B cell (primary cell): ENCODE measurements around the gene GFAP. TPM values are rescaled to one million over a fixed set of nuclear protein-coding genes. Genes with fewer than 3 reads are reported as not detected.
A peak's percentile ranks its signal among the peaks of the same experiment; 100 is the strongest.

ENCODE experiments used
- ATAC-seq: fragments of 200-7000 bp; cut with Tn5 transposase; one replicate; pipeline ENCODE4 v1.10.0; 2021; ENCODE audit warnings: low read depth, mild to moderate bottlenecking, moderate number of reproducible peaks, moderate library complexity
- CTCF ChIA-PET: fragments of 350-600 bp; sonication (Branson Sonifier 250); formaldehyde crosslinking; loops from one replicate; lab custom pipeline; 2021; ENCODE audit warnings: antibody characterized with exemption, inconsistent platforms; lab: Charles Lee
- POLR2A ChIA-PET: fragments of 350-600 bp; sonication (Branson Sonifier 250); formaldehyde crosslinking; loops from one replicate; lab custom pipeline; 2021; ENCODE audit warnings: antibody characterized with exemption; lab: Charles Lee
- DNase-seq: peaks from one replicate; pipeline ENCODE4 v3.0.0; 2013
- H2AFZ ChIP-seq: 2 replicates; pipeline ENCODE4 v1.6.1; 2012; ENCODE audit warnings: mild to moderate bottlenecking, low read depth, low read length; ENCODE audit not compliant: insufficient read depth, poor library complexity, severe bottlenecking
- H3K27ac ChIP-seq, 2 donors: 1 replicate in 1 of 2; 2 replicates in 1 of 2; pipeline ENCODE4 v1.5.1; 2012 to 2013; ENCODE audit warnings: low read length in 2 of 2, mild to moderate bottlenecking in 2 of 2, moderate library complexity in 1 of 2
- H3K27me3 ChIP-seq, 4 experiments: fragments of 200-600 bp in 1 of 4; sonication (generic) in 1 of 4; replicated peaks in 1 of 4; 1 replicate in 2 of 4; 2 replicates in 2 of 4; pipeline versions ENCODE4 v1.6.1 to v1.7.0; 2013 to 2016; ENCODE audit warnings: low read length in 3 of 4, mild to moderate bottlenecking in 2 of 4, mixed read lengths in 1 of 4, moderate library complexity in 1 of 4; ENCODE audit not compliant: insufficient read depth in 4 of 4, control insufficient read depth in 3 of 4; ENCODE audit errors: control extremely low read depth in 1 of 4
- H3K36me3 ChIP-seq, 2 experiments: replicated peaks in 1 of 2; 1 replicate in 1 of 2; 2 replicates in 1 of 2; pipeline versions ENCODE4 v1.6.1 to v1.7.1; 2013; ENCODE audit warnings: low read length in 1 of 2; ENCODE audit not compliant: insufficient read depth in 2 of 2, control insufficient read depth in 1 of 2; ENCODE audit errors: control extremely low read depth in 1 of 2, extremely low read depth in 1 of 2
- H3K4me1 ChIP-seq, 2 donors: fragments of 200-600 bp in 1 of 2; sonication (generic) in 1 of 2; 1 replicate in 1 of 2; 2 replicates in 1 of 2; pipeline versions ENCODE4 v1.5.1 to v1.6.1; 2013 to 2017; ENCODE audit warnings: low read length in 2 of 2; ENCODE audit not compliant: control insufficient read depth in 2 of 2, insufficient read depth in 2 of 2
- H3K4me2 ChIP-seq: replicated peaks from 2 replicates; pipeline ENCODE3; 2012; ENCODE audit warnings: mild to moderate bottlenecking, low read depth, low read length; ENCODE audit not compliant: poor library complexity, severe bottlenecking
- H3K4me3 ChIP-seq, 5 experiments: fragments of 200-600 bp in 1 of 5; sonication (generic) in 1 of 5; 1 replicate in 3 of 5; 2 replicates in 2 of 5; pipeline versions ENCODE4 v1.5.1 to v1.7.0; 2011 to 2016; ENCODE audit warnings: low read length in 4 of 5, mild to moderate bottlenecking in 4 of 5, low read depth in 2 of 5, control low read depth in 1 of 5, moderate library complexity in 1 of 5; ENCODE audit not compliant: insufficient read depth in 1 of 5; ENCODE audit errors: control extremely low read depth in 1 of 5, extremely low read depth in 1 of 5
- H3K79me2 ChIP-seq: fragments of 200-600 bp; sonication (generic); one replicate; pipeline ENCODE4 v1.6.0; 2016; ENCODE audit warnings: low read length; ENCODE audit not compliant: control insufficient read depth, insufficient read depth
- H3K9ac ChIP-seq: fragments of 200-600 bp; sonication (generic); 2 replicates; pipeline ENCODE4 v1.6.1; 2017; ENCODE audit warnings: mild to moderate bottlenecking, low read length, moderate library complexity
- H3K9me3 ChIP-seq, 3 donors: one replicate each; pipeline versions ENCODE4 v1.6.1 to v1.7.1; 2013; ENCODE audit warnings: low read length in 2 of 3; ENCODE audit not compliant: control insufficient read depth in 2 of 3, insufficient read depth in 1 of 3; ENCODE audit errors: control extremely low read depth in 1 of 3
- H4K20me1 ChIP-seq: 2 replicates; pipeline ENCODE4 v1.6.0; 2012; ENCODE audit warnings: mild to moderate bottlenecking, low read length; ENCODE audit not compliant: insufficient read depth, control insufficient read depth, poor library complexity, severe bottlenecking
- H3K27ac Mint-ChIP-seq: one replicate; pipeline ENCODE4 v1.8.0; 2021; ENCODE audit warnings: mixed read lengths
- H3K27me3 Mint-ChIP-seq: one replicate; pipeline ENCODE4 v1.8.0; 2021; ENCODE audit warnings: mixed read lengths
- H3K4me1 Mint-ChIP-seq: one replicate; pipeline ENCODE4 v1.8.0; 2021; ENCODE audit warnings: mixed read lengths
- H3K4me3 Mint-ChIP-seq: one replicate; pipeline ENCODE4 v1.8.0; 2021; ENCODE audit warnings: mixed read lengths
- H3K9me3 Mint-ChIP-seq: one replicate; pipeline ENCODE4 v1.8.0; 2022; ENCODE audit warnings: mixed read lengths; ENCODE audit not compliant: insufficient read depth
- CTCF ChIP-seq: fragments of 200-600 bp; IDR thresholded peaks from one replicate; pipeline ENCODE4 v1.8.0; 2022; ENCODE audit warnings: antibody characterized with exemption, mild to moderate bottlenecking
- EZH2 ChIP-seq: IDR thresholded peaks from 2 replicates; pipeline ENCODE4 v1.6.1; 2012; ENCODE audit warnings: borderline replicate concordance, low read depth, mild to moderate bottlenecking, moderate library complexity, low read length; ENCODE audit not compliant: insufficient read depth, poor library complexity, severe bottlenecking
- whole genome bisulfite sequencing: methylation state at CpG from one replicate; pipeline ENCODE4 v1.1.5; 2013; ENCODE audit warnings: missing lambda C conversion rate; ENCODE audit not compliant: insufficient coverage; 5-methylcytosine and 5-hydroxymethylcytosine counted together
- intact Hi-C: fragments of 100-400 bp; cut with micrococcal nuclease; formaldehyde crosslinking; loops from one replicate; pipeline ENCODE4 v1.10.0; 2022
- polyA plus RNA-seq: library from polyadenylated mRNA; depleted of rRNA; stranded (reverse); fragments of >200 nt; gene quantifications from 2 replicates; pipeline ENCODE4 v1.2.3, GENCODE V29; 2012
- total RNA-seq, 2 donors: library from RNA; stranded (reverse); fragments of 120-200 nt in 1 of 2; gene quantifications; 1 replicate in 1 of 2; 2 replicates in 1 of 2; pipeline versions ENCODE4 v1.2.3 to v1.2.4, GENCODE V29; 2013 to 2022

The GFAP gene
- total and polyA plus RNA-seq, 2 donors (not counting 1 experiment from before 2014, with no cell fraction given), result not detected

GRCh38 chr17:44910231-44911106 lies 4.8 kb downstream of the GFAP start:
- Mint-ChIP-seq H3K27ac (no peak overlapping the region), H3K9me3 (no peaks in the 10 kb centered on the region), H3K27me3 (peaks cover 45% of the 10 kb centered on the region), H3K4me3 (peak overlapping the region; percentile 76), H3K4me1 (peaks cover 16% of the 10 kb centered on the region)
- CTCF ChIA-PET, result interaction anchor here (0.6 to 1.5 kb wide), 6 partner anchors 9 to 253 kb away, joined by 3 to 6 read pairs (median 4); no protein-coding TSS in a partner anchor
- H3K27ac ChIP-seq, result no peak overlapping the region
- H3K9ac ChIP-seq, result no peak overlapping the region
- no peaks in the 10 kb centered on the region for H4K20me1 ChIP-seq
- no peaks in the 10 kb centered on the region for H3K36me3 ChIP-seq
- ATAC-seq, result no peak
- peak overlapping the region; percentile 79 for H2AFZ ChIP-seq
- peak overlapping the region; percentile 81 for H3K4me2 ChIP-seq
- intact Hi-C loops, result no loop called here
- POLR2A ChIA-PET, result interaction anchor here (0.6 kb wide), 1 partner anchor 117 kb away, joined by 4 read pairs; no protein-coding TSS in a partner anchor
- peaks cover 0 to 29% (median 8%) of the 10 kb centered on the region in 4 experiments for H3K27me3 ChIP-seq
- H3K4me1 ChIP-seq, result peaks cover 9 to 13% of the 10 kb centered on the region in 2 donors
- 93% methylated on average over 11 of the region's 13 CpGs for WGBS
- H3K4me3 ChIP-seq, result peak overlapping the region in 1 of 5 experiments; percentile 27
- DNase-seq, result no peak
- no peaks in the 10 kb centered on the region for H3K79me2 ChIP-seq
- TF ChIP-seq CTCF (no peak), EZH2 (no peak)
- H3K9me3 ChIP-seq, result peaks cover 0 to 7% (median 0%) of the 10 kb centered on the region in 3 donors
